GM12892 (cell line): Measurements from ENCODE around the gene CHST13.

Experiments
- POLR2A ChIP-seq: IDR thresholded peaks from 2 replicates; pipeline ENCODE4 v1.6.1; 2011; ENCODE audit warnings: low read depth, low read length, control low read depth
- TAF1 ChIP-seq: IDR thresholded peaks from 2 replicates; pipeline ENCODE4 v1.6.1; 2011; ENCODE audit warnings: low read depth, mild to moderate bottlenecking, control low read depth, low read length, borderline replicate concordance

- TF ChIP-seq POLR2A = peak; percentile 77; the same call in 1 of the 2 replicates
- TF ChIP-seq TAF1 = peak; percentile 13; the same call in 1 of the 2 replicates
Observed at GRCh38 chr3:126475413-126476114, 48.4 kb upstream of the CHST13 start, which contains the start of gene ZXDC.
